ENCODE measurements around the gene SKA3. TPM values are rescaled to one million over a fixed set of nuclear protein-coding genes. Genes with fewer than 3 reads are reported as not detected.

SKA3 gene
- total RNA-seq, 1 donor from 2014 or later, result 32.4 TPM

Other genes with a start within 250 kb of the SKA3 start
- gene LATS2, start 115.0 kb downstream of the SKA3 start, total RNA-seq, result 2.2 and 2.5 TPM in 2 replicates
- 265 and 280 TPM in 2 replicates for gene SAP18, start 36.4 kb downstream of the SKA3 start, total RNA-seq
- 31.4 and 33.3 TPM in 2 replicates for gene MRPL57, start 106 bp upstream of the SKA3 start, total RNA-seq

All from activated T-helper 1 cell treated with anti-CD3 and anti-CD28 coated beads, Interleukin-12 subunit alpha, Interleukin-12 subunit beta, Interleukin-2, Interleukin-4 antibody, amounts not matched to agents 30 ng/mL and 10 ng/mL and 1 ng/mL, durations not matched to agents 14 hours and 24 hours and 36 hours (primary cell).